Gastroesophageal sphincter (tissue), 4 donors: ENCODE data around the gene BRD1. TPM values are rescaled to one million over a fixed set of nuclear protein-coding genes. Genes with fewer than 3 reads are reported as not detected.
A peak's percentile ranks its signal among the peaks of the same experiment; 100 is the strongest.

Experiments
- ATAC-seq: fragments of 150-250 bp; one replicate; pipeline ENCODE4 v1.9.1; 2016; ENCODE audit warnings: mild to moderate bottlenecking, moderate library complexity
- H3K27ac ChIP-seq, 4 donors: fragments of 200-600 bp; sonication (generic) in 3 of 4; 1 replicate in 3 of 4; 2 replicates in 1 of 4; pipeline ENCODE4 v1.5.1; 2016 to 2019
- H3K27me3 ChIP-seq: fragments of 200-600 bp; sonication (generic); one replicate; pipeline ENCODE4 v1.5.1; 2019
- H3K36me3 ChIP-seq, 2 donors: fragments of 200-600 bp; sonication (generic); one replicate each; pipeline ENCODE4 v1.5.1; 2019; ENCODE audit warnings: control low read depth in 1 of 2
- H3K4me1 ChIP-seq, 3 donors: fragments of 200-600 bp; sonication (generic); 1 replicate in 2 of 3; 2 replicates in 1 of 3; pipeline ENCODE4 v1.5.1; 2016 to 2019; ENCODE audit warnings: control low read depth in 2 of 3
- H3K4me3 ChIP-seq, 2 donors: fragments of 200-600 bp; sonication (generic); one replicate each; pipeline ENCODE4 v1.5.1; 2019; ENCODE audit warnings: mild to moderate bottlenecking in 1 of 2, moderate library complexity in 1 of 2
- H3K9me3 ChIP-seq, 3 donors: fragments of 200-600 bp; sonication (generic); one replicate each; pipeline ENCODE4 v1.5.1; 2017 to 2019; ENCODE audit warnings: control low read depth in 2 of 3
- CTCF ChIP-seq, 4 experiments: fragments of 200-600 bp in 2 of 4; fragments of 450-650 bp in 2 of 4; sonication (generic) in 1 of 4; IDR thresholded peaks; one replicate each; pipeline ENCODE4 v1.5.1; 2017 to 2019; ENCODE audit warnings: antibody characterized with exemption in 4 of 4, mild to moderate bottlenecking in 2 of 4, moderate library complexity in 2 of 4
- EP300 ChIP-seq: sonication (generic); formaldehyde crosslinking; IDR thresholded peaks from one replicate; pipeline ENCODE4 v1.6.1; 2017; ENCODE audit warnings: antibody characterized with exemption, mild to moderate bottlenecking
- POLR2A ChIP-seq, 2 donors: fragments of 450-650 bp; IDR thresholded peaks; one replicate each; pipeline ENCODE4 v1.6.1; 2017; ENCODE audit warnings: antibody characterized with exemption in 2 of 2, mild to moderate bottlenecking in 2 of 2, moderate library complexity in 1 of 2
- POLR2AphosphoS5 ChIP-seq: sonication (generic); formaldehyde crosslinking; IDR thresholded peaks from one replicate; pipeline ENCODE4 v1.6.1; 2017; ENCODE audit warnings: antibody characterized with exemption
- WGBS, 2 donors: methylation state at CpG; one replicate each; pipeline ENCODE4 v1.1.5; 2018; ENCODE audit warnings: low coverage in 1 of 2; 5-methylcytosine and 5-hydroxymethylcytosine counted together
- total RNA-seq, 4 donors: library from RNA; depleted of rRNA; stranded (reverse); fragments of >200 nt; gene quantifications; one replicate each; pipeline ENCODE4 v1.1.0, GENCODE V29; 2016

The BRD1 gene
- total RNA-seq, result 10 to 100 TPM; 36.0 to 66.0 (median 45.5) TPM

- 80% methylated on average over 1 of the region's 54 CpGs; no CpG with 5 or more reads in 1 of the 2 donors for WGBS, 2 donors
- peak within 1 kb of the TSS; percentile 84 to 95 (median 89) for H3K27ac ChIP-seq
- TF ChIP-seq EP300 (no peak), POLR2A (IDR thresholded peaks at IDR 0.05) (peak in 1 of 2 donors; percentile 16), POLR2AphosphoS5 (no peak), CTCF (IDR thresholded peaks at IDR 0.05) (no peak)
- peaks cover 0 to 21% of the 10 kb centered on the region in 2 donors for H3K36me3 ChIP-seq
- peak; percentile 82 for ATAC-seq
- peaks cover 0 to 44% (median 30%) of the 10 kb centered on the region in 3 donors for H3K4me1 ChIP-seq
- H3K9me3 ChIP-seq, result peaks cover 0 to 18% (median 0%) of the 10 kb centered on the region in 3 donors
- H3K27me3 ChIP-seq, result no peaks in the 10 kb centered on the region
- H3K4me3 ChIP-seq, result peak within 1 kb of the TSS; percentile 53 to 86
These were observed at the start of gene BRD1 for GRCh38 chr22:49827853-49828598. BRD1 (minus strand) TSS chr22:49827873; CDS start chr22:49824317, 3,556 bp downstream.

- H3K36me3 ChIP-seq, result peaks cover 0 to 13% of the 10 kb centered on the region in 2 donors
- ATAC-seq, result no peak
- H3K27me3 ChIP-seq, result no peaks in the 10 kb centered on the region
- 87 to 100% methylated on average over 4 to 14 of the region's 16 CpGs for WGBS, 2 donors
- H3K4me3 ChIP-seq, result no peak overlapping the region
- H3K9me3 ChIP-seq, result peaks cover 0 to 18% (median 0%) of the 10 kb centered on the region in 3 donors
- TF ChIP-seq POLR2AphosphoS5, result no peak
- no peak for TF ChIP-seq EP300
- no peak for TF ChIP-seq CTCF (IDR thresholded peaks at IDR 0.05)
- TF ChIP-seq POLR2A (IDR thresholded peaks at IDR 0.05), result no peak
- H3K4me1 ChIP-seq, result no peaks in the 10 kb centered on the region
- H3K27ac ChIP-seq, result no peak overlapping the region
These were observed 45.7 kb upstream of the BRD1 start for GRCh38 chr22:49873228-49873940.

- no peak for ATAC-seq
- no peaks in the 10 kb centered on the region for H3K4me1 ChIP-seq
- peaks cover 0 to 17% of the 10 kb centered on the region in 2 donors for H3K36me3 ChIP-seq
- TF ChIP-seq POLR2A (IDR thresholded peaks at IDR 0.05) (no peak), POLR2AphosphoS5 (no peak), EP300 (no peak), CTCF (IDR thresholded peaks at IDR 0.05) (no peak)
- 93% methylated on average over 6 to 7 of the region's 7 CpGs for WGBS, 2 donors
- no peak overlapping the region for H3K4me3 ChIP-seq
- H3K27ac ChIP-seq, result no peak overlapping the region
- no peaks in the 10 kb centered on the region for H3K27me3 ChIP-seq
- H3K9me3 ChIP-seq, result peaks cover 0 to 23% (median 0%) of the 10 kb centered on the region in 3 donors
These were observed 44.7 kb upstream of the BRD1 start for GRCh38 chr22:49872347-49872746.

GRCh38 chr22:49871482-49871881 lies 43.8 kb upstream of the BRD1 start:
- peaks cover 0 to 21% of the 10 kb centered on the region in 2 donors for H3K36me3 ChIP-seq
- no peak for TF ChIP-seq POLR2A (IDR thresholded peaks at IDR 0.05)
- no peak for TF ChIP-seq POLR2AphosphoS5
- no peak for TF ChIP-seq CTCF (IDR thresholded peaks at IDR 0.05)
- no peak for TF ChIP-seq EP300
- H3K27ac ChIP-seq, result no peak overlapping the region
- H3K4me3 ChIP-seq, result no peak overlapping the region
- no peaks in the 10 kb centered on the region for H3K4me1 ChIP-seq
- no peaks in the 10 kb centered on the region for H3K27me3 ChIP-seq
- peaks cover 0 to 32% (median 0%) of the 10 kb centered on the region in 3 donors for H3K9me3 ChIP-seq
- no peak for ATAC-seq
- WGBS, 2 donors, result 97 to 100% methylated on average over 3 to 4 of the region's 4 CpGs
